HG02852 (cell line): ENCODE results near the gene FAM20A.

ENCODE experiments used
- ATAC-seq: cut with Tn5 transposase; IDR thresholded peaks from one replicate; pipeline ENCODE4 v1.9.1; 2021; ENCODE audit warnings: mild to moderate bottlenecking, moderate library complexity; ENCODE audit not compliant: unreplicated experiment

The FAM20A gene

DNA sequence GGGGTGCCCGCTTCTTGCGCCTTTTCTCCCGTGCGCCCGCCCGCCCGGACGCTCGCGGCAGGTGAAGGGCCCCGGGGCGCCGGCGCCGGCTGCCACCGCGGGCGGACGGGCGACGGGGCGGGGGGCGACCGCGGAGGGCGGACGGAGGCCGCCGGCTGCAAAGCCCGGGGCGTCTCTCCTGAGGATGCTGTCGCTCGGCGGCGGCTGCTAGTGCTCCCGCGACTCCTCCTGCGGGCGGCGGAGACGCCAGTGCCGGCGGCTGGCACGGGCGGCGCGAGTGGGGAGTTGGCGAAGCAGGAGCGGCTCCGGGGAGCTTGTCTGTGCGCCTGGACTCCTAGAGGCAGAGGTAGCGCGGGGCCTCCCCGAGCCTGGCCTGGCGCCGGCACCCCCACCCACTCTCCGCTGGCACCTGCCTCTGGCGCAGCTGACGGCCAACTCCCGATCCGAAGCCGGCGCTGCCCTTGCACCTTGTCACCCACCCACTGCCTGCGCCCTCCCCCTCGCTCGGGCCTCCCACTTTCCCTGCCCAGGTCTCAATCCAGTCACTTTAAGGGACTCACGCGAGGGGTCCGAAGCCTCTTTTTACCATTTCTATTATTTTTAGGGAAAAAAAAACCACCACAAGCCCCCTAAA, at the start of gene FAM20A:
TSS of gene FAM20A (minus strand) at position 437 of the 634 bp plus-strand sequence. CDS start 701 bp downstream, outside the sequence.
- ATAC-seq, result no peak

GRCh38 chr17:68649324-68649723, 48.2 kb upstream of the FAM20A start:
- no peak for ATAC-seq

GRCh38 chr17:68646626-68647526, 45.7 kb upstream of the FAM20A start:
- ATAC-seq, result no peak

- ATAC-seq, result no peak
Measured at GRCh38 chr17:68642118-68642412, 40.9 kb upstream of the FAM20A start.

GRCh38 chr17:68641276-68642117, 40.3 kb upstream of the FAM20A start:
- ATAC-seq, result no peak

GRCh38 chr17:68640242-68640989, 39.2 kb upstream of the FAM20A start:
- no peak for ATAC-seq

- ATAC-seq, result no peak
Measured at GRCh38 chr17:68634345-68634876, 33.2 kb upstream of the FAM20A start.

GRCh38 chr17:68628576-68628957, 27.4 kb upstream of the FAM20A start:
- no peak for ATAC-seq

DNA sequence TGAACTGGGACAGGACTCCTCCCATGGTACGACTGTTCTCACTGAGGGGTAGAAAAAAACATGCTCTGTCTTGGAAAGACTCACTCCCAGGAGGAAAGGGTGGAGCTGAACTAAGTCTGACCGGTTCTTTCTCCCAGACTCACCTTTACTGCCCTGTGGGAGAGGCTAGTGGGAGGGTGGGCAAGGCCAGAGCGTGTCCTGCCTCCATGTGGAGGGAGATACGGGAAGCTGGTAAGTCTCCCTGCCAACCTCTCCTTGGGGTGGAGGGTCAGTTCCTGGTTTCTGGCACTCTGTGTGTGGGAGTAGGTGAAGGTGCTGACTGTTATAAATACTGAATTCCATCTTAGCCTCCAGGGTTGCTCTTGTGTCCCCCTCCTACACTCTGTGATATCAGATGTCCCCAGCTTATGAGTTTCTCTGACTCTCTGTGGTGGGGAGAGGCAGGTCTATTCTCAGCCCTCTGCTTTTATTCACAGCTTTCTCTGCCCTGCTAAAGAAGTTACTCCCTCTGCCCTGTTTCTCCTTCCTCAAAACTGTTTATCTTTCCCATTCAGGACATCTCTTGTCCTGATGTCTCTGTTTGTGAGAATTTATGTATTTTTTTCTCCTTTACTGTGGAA, 26.9 kb upstream of the FAM20A start:
- ATAC-seq, result no peak

DNA sequence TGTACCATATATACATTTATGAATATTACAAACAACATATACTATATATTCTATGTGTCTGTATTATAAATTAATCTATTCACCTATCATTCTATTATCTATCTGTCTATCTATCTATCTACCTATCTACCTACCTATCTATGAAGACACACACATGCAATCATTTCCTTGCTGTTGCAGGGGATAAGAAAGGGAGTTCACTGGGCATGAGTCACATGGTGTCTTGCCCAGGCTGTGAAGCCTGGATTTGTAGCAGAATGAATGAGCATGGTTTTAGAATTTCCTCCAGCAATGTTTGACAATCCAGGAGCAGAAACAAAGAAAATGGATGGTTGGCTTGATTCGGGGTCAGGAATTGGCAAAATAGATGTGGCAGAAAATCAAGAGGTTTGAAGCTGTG, 23.2 kb upstream of the FAM20A start:
- no peak for ATAC-seq

DNA sequence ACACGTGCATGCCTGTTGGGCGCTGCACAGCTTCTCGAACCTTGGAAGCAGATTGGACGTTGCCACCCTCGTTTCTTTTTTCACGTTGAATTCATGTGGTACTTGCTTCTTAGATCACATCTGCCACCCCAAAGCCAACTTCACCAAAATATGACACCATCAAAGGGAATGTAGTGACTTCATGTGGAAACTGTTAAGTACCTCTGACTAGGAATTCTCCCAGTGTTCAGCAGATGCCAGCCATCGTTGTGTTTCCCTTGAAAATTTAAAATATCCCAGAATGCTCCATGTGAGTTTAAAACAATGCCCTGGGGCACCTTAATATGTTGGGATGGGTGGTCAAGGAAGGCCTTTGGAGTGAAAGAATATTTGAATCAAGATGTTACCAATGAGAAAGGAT, 22.6 kb upstream of the FAM20A start:
- ATAC-seq, result no peak

DNA sequence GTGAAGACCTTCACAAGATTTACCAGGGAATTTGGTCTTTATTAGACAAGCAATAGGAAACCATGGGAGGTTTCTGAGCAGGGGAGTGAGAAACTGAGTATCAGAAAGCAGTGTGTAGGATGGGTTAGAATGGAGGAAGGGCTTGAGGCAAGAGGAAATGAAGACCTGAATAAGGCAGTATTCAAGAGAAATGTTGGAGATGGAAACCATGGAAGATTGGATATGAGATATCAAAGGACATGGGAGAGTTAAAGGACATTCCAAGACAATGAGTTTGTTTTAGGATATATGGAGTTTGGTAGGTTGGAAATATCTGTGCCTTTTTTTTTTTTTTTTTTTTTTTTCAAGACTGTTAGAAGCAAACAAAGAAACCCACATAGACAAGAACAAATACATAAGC, 21.3 kb upstream of the FAM20A start:
- ATAC-seq, result no peak

- ATAC-seq, result no peak
Measured at GRCh38 chr17:68621065-68621464, 19.9 kb upstream of the FAM20A start.

GRCh38 chr17:68616334-68616733, 15.2 kb upstream of the FAM20A start:
- ATAC-seq, result no peak

DNA sequence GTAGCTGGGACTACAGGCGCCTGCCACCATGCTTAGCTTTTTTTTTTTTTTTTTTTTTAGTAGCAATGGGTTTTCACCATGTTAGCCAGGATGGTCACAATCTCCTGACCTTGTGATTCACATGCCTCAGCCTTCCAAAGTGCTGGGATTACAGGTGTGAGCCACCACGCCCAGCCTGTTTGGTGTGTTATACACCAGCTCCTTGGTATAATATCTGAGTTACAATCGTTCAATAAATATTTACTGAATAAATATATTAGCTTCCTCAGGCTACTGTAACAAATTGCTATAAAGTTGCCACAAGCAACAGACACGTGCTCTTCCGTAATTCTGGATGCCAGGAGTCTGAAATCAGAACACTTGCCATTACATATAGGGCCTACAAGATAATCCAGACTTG, 13.6 kb upstream of the FAM20A start:
- no peak for ATAC-seq

DNA sequence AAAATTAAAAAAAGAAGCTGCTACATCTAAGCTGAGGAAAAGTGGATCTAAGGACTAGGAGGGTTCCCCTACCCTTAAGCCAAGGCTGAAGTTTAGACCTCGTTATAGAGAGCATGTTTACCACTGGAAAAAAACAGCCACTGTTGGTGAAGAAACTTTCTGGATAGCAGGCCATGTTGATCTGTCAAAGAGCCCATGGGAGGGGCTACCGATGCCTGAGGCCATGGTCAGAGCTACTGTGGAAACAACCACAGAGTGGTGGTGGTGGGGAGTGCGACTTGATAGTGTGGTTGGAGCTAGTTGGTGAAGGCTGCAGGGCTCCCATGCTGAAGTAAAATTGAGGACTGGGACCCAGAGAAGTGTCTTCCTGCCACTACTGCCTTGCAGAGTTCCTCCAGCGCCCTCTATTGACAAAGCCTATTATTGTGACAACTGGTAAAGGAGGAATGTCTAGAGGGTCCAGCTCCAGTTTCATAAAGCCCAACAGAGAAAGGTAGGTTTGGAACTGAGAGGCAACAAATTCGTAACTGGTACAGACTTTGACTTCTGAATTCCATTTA, 12.7 kb upstream of the FAM20A start:
- ATAC-seq, result no peak

DNA sequence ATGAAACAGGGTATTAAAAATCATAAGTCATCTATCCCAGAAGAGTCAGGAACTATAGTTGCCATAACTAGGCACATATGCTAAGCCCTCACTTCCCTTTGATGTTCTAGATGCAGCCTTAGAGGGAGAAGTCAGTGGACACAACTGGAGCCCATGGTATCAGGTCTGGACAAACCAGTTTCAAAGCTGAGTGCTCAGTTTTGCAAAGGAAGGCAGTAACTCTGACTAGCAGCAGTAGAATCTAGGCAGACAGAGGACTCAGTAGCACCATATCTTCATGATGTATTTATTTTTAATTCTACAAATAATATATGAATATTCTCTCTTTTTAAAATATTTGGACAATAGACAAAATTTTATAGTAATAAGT, 11.7 kb upstream of the FAM20A start:
- ATAC-seq, result no peak

DNA sequence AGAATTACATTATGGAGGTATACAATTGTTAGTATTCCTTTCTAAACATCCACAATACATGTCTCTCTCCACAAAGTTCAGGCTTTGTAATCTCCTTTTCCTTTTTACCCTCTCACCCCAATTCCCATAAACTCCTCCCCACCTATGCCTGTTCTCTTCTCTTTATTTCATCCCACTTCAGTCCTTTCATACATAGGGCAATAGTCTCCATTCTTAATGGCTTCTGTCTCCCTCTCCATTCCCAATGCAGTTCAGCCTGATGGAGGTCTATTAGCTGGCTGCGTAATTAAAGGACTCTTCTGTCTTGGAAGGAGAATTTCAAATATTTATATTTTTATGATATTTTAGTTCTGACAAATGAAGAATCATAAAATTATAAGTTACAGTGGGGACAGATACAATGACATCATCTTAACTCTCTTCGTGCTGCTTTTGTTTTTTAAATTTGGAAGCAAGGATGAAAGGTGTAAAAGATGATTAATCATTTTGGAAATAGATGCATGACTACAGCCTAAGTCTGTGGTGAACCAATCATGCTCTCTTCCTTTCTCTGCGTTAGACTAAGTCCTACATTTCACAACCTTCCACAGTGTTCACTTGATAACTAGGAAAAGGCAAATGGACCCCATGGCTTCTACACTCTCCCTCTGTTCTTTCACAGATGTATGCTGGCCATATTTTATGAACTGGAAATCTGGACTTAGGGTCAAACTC, 11.2 kb upstream of the FAM20A start:
- no peak for ATAC-seq
